ENCODE results near the gene MYMK. TPM values are rescaled to one million over a fixed set of nuclear protein-coding genes. Genes with fewer than 3 reads are reported as not detected.

MYMK gene
- total and polyA plus RNA-seq, 2 experiments from 2014 or later = not detected

- Mint-ChIP-seq H3K9me3 (no peaks in the 10 kb centered on the region; the same call in 2 of the 3 replicates), H3K27me3 (ENCODE audit: insufficient read depth, low read depth, poor library complexity) (peaks cover 15% of the 10 kb centered on the region), H3K36me3 (ENCODE audit: low read depth) (no peaks in the 10 kb centered on the region), H3K4me1 (peaks cover 34% of the 10 kb centered on the region), H3K4me3 (no peak overlapping the region), H3K27ac (peak overlapping the region; percentile 78; the same call in 1 of the 2 replicates)
- H3K9me2 ChIP-seq (ENCODE audit: insufficient read depth) = no peaks in the 10 kb centered on the region
- no peak overlapping the region for H3K27ac ChIP-seq (ENCODE audit: low read depth)
- no peaks in the 10 kb centered on the region for H3K79me2 ChIP-seq (replicated peaks; ENCODE audit: insufficient read depth)
- no peaks in the 10 kb centered on the region for H3K36me3 ChIP-seq (ENCODE audit: insufficient read depth)
- no peaks in the 10 kb centered on the region for H3F3A ChIP-seq (replicated peaks; ENCODE audit: low read depth)
- no peak overlapping the region for H2AFZ ChIP-seq
- DNase-seq (ENCODE audit: low spot score) (no peak), ATAC-seq (no peak)
- no peaks in the 10 kb centered on the region for H3K27me3 ChIP-seq (ENCODE audit: insufficient read depth)
- H3K4me3 ChIP-seq = no peak overlapping the region
- H3K4me2 ChIP-seq = no peak overlapping the region
- H3K4me1 ChIP-seq (ENCODE audit: insufficient read depth) = peaks cover 5% of the 10 kb centered on the region
- TF ChIP-seq STAT1 (IDR thresholded peaks at IDR 0.05; ENCODE audit: unreplicated experiment) (no peak), CREB1 (CRISPR knock-in tag; IDR thresholded peaks at IDR 0.05; ENCODE audit: low read depth) (no peak), JUNB (IDR thresholded peaks at IDR 0.05; ENCODE audit: unreplicated experiment) (no peak), EZH2phosphoT487 (IDR thresholded peaks at IDR 0.05; ENCODE audit: unreplicated experiment) (no peak), POLR2AphosphoS5 (IDR thresholded peaks at IDR 0.05; ENCODE audit: low read depth) (no peak), ZNF331 (CRISPR knock-in tag; IDR thresholded peaks at IDR 0.05; ENCODE audit: low read depth) (no peak), EZH2 (IDR thresholded peaks at IDR 0.05; ENCODE audit: low read depth, unreplicated experiment) (no peak), ZNF114 (CRISPR knock-in tag; IDR thresholded peaks at IDR 0.05) (no peak)
- TF ChIP-seq, protein P1, sequence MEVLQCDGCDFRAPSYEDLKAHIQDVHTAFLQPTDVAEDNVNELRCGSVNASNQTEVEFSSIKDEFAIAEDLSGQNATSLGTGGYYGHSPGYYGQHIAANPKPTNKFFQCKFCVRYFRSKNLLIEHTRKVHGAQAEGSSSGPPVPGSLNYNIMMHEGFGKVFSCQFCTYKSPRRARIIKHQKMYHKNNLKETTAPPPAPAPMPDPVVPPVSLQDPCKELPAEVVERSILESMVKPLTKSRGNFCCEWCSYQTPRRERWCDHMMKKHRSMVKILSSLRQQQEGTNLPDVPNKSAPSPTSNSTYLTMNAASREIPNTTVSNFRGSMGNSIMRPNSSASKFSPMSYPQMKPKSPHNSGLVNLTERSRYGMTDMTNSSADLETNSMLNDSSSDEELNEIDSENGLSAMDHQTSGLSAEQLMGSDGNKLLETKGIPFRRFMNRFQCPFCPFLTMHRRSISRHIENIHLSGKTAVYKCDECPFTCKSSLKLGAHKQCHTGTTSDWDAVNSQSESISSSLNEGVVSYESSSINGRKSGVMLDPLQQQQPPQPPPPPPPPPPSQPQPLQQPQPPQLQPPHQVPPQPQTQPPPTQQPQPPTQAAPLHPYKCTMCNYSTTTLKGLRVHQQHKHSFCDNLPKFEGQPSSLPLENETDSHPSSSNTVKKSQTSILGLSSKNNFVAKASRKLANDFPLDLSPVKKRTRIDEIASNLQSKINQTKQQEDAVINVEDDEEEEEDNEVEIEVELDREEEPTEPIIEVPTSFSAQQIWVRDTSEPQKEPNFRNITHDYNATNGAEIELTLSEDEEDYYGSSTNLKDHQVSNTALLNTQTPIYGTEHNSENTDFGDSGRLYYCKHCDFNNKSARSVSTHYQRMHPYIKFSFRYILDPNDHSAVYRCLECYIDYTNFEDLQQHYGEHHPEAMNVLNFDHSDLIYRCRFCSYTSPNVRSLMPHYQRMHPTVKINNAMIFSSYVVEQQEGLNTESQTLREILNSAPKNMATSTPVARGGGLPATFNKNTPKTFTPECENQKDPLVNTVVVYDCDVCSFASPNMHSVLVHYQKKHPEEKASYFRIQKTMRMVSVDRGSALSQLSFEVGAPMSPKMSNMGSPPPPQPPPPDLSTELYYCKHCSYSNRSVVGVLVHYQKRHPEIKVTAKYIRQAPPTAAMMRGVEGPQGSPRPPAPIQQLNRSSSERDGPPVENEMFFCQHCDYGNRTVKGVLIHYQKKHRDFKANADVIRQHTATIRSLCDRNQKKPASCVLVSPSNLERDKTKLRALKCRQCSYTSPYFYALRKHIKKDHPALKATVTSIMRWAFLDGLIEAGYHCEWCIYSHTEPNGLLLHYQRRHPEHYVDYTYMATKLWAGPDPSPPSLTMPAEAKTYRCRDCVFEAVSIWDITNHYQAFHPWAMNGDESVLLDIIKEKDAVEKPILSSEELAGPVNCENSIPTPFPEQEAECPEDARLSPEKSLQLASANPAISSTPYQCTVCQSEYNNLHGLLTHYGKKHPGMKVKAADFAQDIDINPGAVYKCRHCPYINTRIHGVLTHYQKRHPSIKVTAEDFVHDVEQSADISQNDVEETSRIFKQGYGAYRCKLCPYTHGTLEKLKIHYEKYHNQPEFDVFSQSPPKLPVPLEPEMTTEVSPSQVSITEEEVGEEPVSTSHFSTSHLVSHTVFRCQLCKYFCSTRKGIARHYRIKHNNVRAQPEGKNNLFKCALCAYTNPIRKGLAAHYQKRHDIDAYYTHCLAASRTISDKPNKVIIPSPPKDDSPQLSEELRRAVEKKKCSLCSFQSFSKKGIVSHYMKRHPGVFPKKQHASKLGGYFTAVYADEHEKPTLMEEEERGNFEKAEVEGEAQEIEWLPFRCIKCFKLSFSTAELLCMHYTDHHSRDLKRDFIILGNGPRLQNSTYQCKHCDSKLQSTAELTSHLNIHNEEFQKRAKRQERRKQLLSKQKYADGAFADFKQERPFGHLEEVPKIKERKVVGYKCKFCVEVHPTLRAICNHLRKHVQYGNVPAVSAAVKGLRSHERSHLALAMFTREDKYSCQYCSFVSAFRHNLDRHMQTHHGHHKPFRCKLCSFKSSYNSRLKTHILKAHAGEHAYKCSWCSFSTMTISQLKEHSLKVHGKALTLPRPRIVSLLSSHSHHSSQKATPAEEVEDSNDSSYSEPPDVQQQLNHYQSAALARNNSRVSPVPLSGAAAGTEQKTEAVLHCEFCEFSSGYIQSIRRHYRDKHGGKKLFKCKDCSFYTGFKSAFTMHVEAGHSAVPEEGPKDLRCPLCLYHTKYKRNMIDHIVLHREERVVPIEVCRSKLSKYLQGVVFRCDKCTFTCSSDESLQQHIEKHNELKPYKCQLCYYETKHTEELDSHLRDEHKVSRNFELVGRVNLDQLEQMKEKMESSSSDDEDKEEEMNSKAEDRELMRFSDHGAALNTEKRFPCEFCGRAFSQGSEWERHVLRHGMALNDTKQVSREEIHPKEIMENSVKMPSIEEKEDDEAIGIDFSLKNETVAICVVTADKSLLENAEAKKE (CRISPR knock-in tag; IDR thresholded peaks at IDR 0.05) = no peak
- TF ChIP-seq, protein P2, sequence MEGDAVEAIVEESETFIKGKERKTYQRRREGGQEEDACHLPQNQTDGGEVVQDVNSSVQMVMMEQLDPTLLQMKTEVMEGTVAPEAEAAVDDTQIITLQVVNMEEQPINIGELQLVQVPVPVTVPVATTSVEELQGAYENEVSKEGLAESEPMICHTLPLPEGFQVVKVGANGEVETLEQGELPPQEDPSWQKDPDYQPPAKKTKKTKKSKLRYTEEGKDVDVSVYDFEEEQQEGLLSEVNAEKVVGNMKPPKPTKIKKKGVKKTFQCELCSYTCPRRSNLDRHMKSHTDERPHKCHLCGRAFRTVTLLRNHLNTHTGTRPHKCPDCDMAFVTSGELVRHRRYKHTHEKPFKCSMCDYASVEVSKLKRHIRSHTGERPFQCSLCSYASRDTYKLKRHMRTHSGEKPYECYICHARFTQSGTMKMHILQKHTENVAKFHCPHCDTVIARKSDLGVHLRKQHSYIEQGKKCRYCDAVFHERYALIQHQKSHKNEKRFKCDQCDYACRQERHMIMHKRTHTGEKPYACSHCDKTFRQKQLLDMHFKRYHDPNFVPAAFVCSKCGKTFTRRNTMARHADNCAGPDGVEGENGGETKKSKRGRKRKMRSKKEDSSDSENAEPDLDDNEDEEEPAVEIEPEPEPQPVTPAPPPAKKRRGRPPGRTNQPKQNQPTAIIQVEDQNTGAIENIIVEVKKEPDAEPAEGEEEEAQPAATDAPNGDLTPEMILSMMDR (conservative IDR thresholded peaks at IDR 0.05; ENCODE audit: low read depth in 2 of 2) = no peak
- no peaks in the 10 kb centered on the region for H4K20me1 ChIP-seq (replicated peaks; ENCODE audit: insufficient read depth)
Measured at GRCh38 chr9:133560311-133560710, 35.6 kb upstream of the MYMK start.

All from GM23338 (cell line).